K562 (cell line): Measurements from ENCODE around the gene CNMD.

Experiments
- CBX5 ChIP-seq: IDR thresholded peaks from 2 replicates; pipeline ENCODE4 v1.6.1; 2014; ENCODE audit warnings: low read depth, borderline replicate concordance
- ELK1 ChIP-seq: sonication (generic); formaldehyde crosslinking; IDR thresholded peaks from 2 replicates; pipeline ENCODE4 v1.8.1; 2022; ENCODE audit warnings: missing genetic modification reagents
- EWSR1 ChIP-seq: fragments of 450-650 bp; IDR thresholded peaks from 2 replicates; pipeline ENCODE4 v1.6.1; 2018; ENCODE audit warnings: borderline replicate concordance, mild to moderate bottlenecking, low read depth, moderate library complexity; ENCODE audit not compliant: partially characterized antibody
- FOS ChIP-seq: IDR thresholded peaks from 3 replicates; pipeline ENCODE4 v1.6.1; 2011; ENCODE audit not compliant: insufficient read length; ENCODE audit errors: extremely low read depth
- NONO ChIP-seq, 2 experiments: fragments of 200-400 bp in 1 of 2; fragments of 450-650 bp in 1 of 2; formaldehyde crosslinking in 1 of 2; IDR thresholded peaks; 2 replicates each; pipeline ENCODE4 v1.6.1; 2017; ENCODE audit warnings: low read depth in 2 of 2, mild to moderate bottlenecking in 2 of 2, moderate library complexity in 2 of 2, low read length in 1 of 2
- ZNF395 ChIP-seq: fragments of 200-800 bp; sonication (Bioruptor generic); IDR thresholded peaks from 2 replicates; pipeline ENCODE4 v1.6.1; 2017; ENCODE audit warnings: missing genetic modification characterization, missing compliant biosample characterization
- TF ChIP-seq, protein P1 (sequence below): fragments of 450-650 bp; formaldehyde crosslinking; IDR thresholded peaks from 2 replicates; pipeline ENCODE4 v1.4.0; 2022; ENCODE audit warnings: missing genetic modification characterization
- TF ChIP-seq, protein P2 (sequence below): sonication (generic); formaldehyde crosslinking; IDR thresholded peaks from 2 replicates; pipeline ENCODE4 v1.8.0; 2022; ENCODE audit warnings: mild to moderate bottlenecking, missing genetic modification reagents

DNA sequence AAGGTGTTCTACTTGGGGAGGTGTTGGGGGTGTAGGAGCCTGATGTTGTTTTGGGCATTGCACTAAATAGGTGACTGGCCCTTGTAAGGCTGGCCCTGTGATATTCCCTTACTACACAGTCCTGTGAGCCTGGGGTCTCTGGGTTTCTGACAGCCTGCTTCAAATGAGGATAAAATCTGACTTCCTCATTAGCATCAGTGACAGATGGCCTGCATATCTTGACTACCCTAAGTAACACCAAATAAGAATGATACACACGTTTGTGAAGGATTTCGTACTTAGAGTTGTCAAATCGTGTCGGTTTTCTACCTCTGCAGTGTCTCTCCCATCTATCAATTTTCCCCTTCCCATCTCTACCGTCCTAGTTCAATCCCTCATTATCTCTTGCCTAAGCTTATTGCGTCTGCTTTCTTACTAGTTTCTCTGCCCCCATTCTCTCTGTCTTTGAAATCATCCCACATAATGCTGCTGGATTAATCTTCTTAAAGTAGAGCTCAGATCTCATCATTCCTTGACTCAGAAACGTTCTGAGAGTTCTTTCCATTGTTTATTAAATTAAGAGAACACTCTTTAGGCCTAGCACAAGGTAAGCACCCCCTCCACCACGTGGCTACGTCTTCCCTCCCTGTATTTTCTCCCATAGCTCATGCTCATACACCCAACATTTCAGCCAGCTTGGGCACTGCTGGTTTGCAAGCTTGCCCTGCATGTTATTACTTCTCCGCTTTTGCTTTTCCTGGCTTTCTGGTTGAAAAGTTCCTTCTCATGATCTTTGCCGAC is 26.2 kb upstream of the CNMD start:
- TF ChIP-seq ZNF395 (CRISPR knock-in tag), result no peak
- TF ChIP-seq EWSR1, result no peak
- no peak for TF ChIP-seq NONO (IDR thresholded peaks at IDR 0.05; ENCODE audit: low read depth in 2 of 2, low read length in 1 of 2)
- TF ChIP-seq ELK1 (CRISPR knock-in tag), result no peak
- TF ChIP-seq CBX5, result no peak
- TF ChIP-seq, protein P1, sequence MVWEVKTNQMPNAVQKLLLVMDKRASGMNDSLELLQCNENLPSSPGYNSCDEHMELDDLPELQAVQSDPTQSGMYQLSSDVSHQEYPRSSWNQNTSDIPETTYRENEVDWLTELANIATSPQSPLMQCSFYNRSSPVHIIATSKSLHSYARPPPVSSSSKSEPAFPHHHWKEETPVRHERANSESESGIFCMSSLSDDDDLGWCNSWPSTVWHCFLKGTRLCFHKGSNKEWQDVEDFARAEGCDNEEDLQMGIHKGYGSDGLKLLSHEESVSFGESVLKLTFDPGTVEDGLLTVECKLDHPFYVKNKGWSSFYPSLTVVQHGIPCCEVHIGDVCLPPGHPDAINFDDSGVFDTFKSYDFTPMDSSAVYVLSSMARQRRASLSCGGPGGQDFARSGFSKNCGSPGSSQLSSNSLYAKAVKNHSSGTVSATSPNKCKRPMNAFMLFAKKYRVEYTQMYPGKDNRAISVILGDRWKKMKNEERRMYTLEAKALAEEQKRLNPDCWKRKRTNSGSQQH (CRISPR knock-in tag), result no peak
- TF ChIP-seq, protein P2, sequence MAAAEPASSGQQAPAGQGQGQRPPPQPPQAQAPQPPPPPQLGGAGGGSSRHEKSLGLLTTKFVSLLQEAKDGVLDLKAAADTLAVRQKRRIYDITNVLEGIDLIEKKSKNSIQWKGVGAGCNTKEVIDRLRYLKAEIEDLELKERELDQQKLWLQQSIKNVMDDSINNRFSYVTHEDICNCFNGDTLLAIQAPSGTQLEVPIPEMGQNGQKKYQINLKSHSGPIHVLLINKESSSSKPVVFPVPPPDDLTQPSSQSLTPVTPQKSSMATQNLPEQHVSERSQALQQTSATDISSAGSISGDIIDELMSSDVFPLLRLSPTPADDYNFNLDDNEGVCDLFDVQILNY, result no peak
- TF ChIP-seq FOS, result no peak
